DND-41 (cell line): Measurements from ENCODE around the gene MALT1.

Experiments used
- EZH2 ChIP-seq: IDR thresholded peaks from 3 replicates; pipeline ENCODE4 v1.6.1; 2012; ENCODE audit warnings: borderline replicate concordance, low read depth, mild to moderate bottlenecking, moderate library complexity, low read length, inconsistent platforms; ENCODE audit not compliant: severe bottlenecking
- TF ChIP-seq, protein P1 (sequence below): IDR thresholded peaks from 2 replicates; pipeline ENCODE4 v1.5.1; 2012; ENCODE audit warnings: borderline replicate concordance, low read length, moderate library complexity, mild to moderate bottlenecking; ENCODE audit not compliant: poor library complexity, severe bottlenecking; ENCODE audit errors: extremely low read depth

DNA sequence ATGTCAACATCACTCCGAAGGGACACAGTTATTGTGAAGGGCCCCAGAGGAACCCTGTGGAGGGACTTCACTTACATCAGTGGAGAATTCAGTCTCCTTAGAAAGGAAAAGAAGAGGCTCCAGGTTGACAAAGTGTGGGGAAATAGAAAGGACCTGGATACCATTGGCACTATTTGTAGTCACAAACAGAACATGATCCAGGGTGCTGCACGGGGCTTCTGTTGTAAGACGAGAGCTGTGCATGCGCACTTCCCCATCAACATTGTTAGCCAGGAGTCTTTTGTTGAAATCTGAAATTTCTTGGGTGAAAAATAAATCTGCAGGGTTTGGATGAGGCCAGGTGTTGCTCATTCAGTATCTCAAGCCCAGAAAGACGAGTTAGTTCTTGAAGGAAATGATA lies 40.0 kb upstream of the MALT1 start:
- TF ChIP-seq, protein P1, sequence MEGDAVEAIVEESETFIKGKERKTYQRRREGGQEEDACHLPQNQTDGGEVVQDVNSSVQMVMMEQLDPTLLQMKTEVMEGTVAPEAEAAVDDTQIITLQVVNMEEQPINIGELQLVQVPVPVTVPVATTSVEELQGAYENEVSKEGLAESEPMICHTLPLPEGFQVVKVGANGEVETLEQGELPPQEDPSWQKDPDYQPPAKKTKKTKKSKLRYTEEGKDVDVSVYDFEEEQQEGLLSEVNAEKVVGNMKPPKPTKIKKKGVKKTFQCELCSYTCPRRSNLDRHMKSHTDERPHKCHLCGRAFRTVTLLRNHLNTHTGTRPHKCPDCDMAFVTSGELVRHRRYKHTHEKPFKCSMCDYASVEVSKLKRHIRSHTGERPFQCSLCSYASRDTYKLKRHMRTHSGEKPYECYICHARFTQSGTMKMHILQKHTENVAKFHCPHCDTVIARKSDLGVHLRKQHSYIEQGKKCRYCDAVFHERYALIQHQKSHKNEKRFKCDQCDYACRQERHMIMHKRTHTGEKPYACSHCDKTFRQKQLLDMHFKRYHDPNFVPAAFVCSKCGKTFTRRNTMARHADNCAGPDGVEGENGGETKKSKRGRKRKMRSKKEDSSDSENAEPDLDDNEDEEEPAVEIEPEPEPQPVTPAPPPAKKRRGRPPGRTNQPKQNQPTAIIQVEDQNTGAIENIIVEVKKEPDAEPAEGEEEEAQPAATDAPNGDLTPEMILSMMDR, result no peak
- TF ChIP-seq EZH2, result no peak
